Tibial nerve (tissue), 4 donors: ENCODE data around the gene RAE1.

ENCODE experiments used
- EP300 ChIP-seq, 2 donors: sonication (generic); formaldehyde crosslinking; IDR thresholded peaks; one replicate each; pipeline ENCODE4 v1.6.1; 2017; ENCODE audit warnings: antibody characterized with exemption in 2 of 2, mild to moderate bottlenecking in 1 of 2
- POLR2A ChIP-seq, 2 donors: fragments of 450-650 bp; IDR thresholded peaks; one replicate each; pipeline ENCODE4 v1.6.1; 2017; ENCODE audit warnings: antibody characterized with exemption in 2 of 2, mild to moderate bottlenecking in 2 of 2, moderate library complexity in 2 of 2
- TF ChIP-seq, protein P1 (sequence below), 5 experiments: fragments of 200-600 bp in 3 of 5; fragments of 450-650 bp in 2 of 5; sonication (generic) in 3 of 5; IDR thresholded peaks; one replicate each; pipeline ENCODE4 v1.5.1; 2016 to 2019; ENCODE audit warnings: antibody characterized with exemption in 5 of 5, mild to moderate bottlenecking in 3 of 5, moderate library complexity in 2 of 5

DNA sequence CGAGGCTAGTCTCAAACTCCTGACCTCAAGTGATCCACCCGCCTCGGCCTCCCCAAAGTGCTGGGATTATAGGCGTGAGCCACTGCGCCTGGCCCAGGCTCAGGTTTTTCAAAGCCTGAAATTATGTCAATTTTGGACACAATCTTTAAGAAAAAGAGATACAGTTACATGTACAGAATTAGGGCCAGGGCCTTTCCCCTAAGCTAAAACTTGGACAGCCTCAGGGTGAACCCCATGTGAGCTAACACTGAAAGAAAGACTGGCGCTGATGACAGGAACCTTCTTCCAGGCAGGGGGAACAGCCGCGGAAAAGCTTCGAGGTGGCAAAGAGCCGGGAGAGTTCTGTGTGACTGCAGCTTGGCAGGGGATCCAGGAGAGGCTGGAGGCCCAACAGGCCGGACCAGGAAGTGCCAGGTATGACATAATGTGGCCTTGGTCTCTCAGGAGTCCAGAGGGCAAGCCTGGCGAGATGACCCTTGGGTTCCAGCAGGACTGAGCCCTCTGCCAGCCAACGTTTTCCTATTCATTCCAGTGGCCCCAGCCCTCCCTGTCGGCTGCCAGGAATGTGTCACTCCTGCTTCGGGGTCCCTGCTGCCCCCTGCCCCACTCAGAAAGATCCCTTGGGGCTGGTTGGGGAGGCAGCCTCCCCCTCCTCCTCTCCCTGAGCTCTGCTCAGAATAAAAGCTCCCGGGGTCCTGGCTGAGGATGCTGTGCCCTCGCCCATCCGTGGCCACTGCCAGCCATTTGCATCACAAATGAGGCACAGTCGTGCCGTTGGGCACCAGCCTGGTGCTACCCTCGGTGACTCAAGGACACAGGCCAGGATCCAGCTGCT lies 77.5 kb downstream of the RAE1 start:
- TF ChIP-seq, protein P1, sequence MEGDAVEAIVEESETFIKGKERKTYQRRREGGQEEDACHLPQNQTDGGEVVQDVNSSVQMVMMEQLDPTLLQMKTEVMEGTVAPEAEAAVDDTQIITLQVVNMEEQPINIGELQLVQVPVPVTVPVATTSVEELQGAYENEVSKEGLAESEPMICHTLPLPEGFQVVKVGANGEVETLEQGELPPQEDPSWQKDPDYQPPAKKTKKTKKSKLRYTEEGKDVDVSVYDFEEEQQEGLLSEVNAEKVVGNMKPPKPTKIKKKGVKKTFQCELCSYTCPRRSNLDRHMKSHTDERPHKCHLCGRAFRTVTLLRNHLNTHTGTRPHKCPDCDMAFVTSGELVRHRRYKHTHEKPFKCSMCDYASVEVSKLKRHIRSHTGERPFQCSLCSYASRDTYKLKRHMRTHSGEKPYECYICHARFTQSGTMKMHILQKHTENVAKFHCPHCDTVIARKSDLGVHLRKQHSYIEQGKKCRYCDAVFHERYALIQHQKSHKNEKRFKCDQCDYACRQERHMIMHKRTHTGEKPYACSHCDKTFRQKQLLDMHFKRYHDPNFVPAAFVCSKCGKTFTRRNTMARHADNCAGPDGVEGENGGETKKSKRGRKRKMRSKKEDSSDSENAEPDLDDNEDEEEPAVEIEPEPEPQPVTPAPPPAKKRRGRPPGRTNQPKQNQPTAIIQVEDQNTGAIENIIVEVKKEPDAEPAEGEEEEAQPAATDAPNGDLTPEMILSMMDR (IDR thresholded peaks at IDR 0.05), result no peak
- TF ChIP-seq POLR2A (IDR thresholded peaks at IDR 0.05) (no peak), EP300 (IDR thresholded peaks at IDR 0.05) (no peak)
